ENCODE results near the gene NOVA2. TPM values are rescaled to one million over a fixed set of nuclear protein-coding genes. Genes with fewer than 3 reads are reported as not detected.

NOVA2 gene
- polyA plus RNA-seq, 3 donors, result not detected

DNA sequence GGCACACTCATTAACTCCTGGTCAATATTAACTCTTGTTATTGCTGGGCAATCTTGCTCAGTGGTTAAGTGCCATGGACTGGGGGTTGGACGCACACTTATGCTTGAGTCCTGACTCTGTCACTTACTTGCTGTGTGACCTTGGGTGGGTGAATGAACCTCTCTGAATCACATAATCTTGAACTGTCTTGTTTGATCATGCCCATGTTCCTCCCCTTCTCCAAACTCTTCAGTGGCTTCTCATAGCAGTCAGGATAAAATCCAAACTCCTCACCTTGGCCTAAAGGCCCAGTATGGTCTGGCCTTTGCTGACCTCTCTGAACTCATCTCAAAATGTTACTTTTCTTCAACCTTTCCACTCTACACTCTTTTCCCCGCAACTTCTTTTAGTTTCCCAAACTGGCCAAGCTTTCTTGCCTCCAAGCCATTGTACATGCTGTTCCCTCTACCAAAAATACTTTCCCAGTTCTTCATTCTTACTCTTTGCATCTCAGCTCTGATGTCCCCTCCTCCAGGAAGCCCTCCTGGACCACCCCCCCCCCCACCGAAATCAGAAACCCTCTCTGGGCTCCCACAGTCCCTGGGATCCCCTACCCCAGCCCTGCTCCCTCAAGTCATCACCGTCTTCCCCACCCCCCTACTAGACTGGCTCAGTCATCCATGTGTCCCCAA, 73.6 kb downstream of the NOVA2 start:
- no peak overlapping the region for H3K4me2 ChIP-seq (replicated peaks; ENCODE audit: extremely low read depth, low read length, poor library complexity, severe bottlenecking)
- no peak overlapping the region for H3K27ac ChIP-seq (ENCODE audit: low read depth in 1 of 2, low read length in 2 of 2)
- H3K27ac Mint-ChIP-seq, result peak overlapping the region in 4 of 7 donors; percentile 2 to 38 (median 9)
- H3K27me3 ChIP-seq (ENCODE audit: control insufficient read depth in 2 of 2, insufficient read depth in 2 of 2, low read length in 2 of 2), result no peaks in the 10 kb centered on the region
- TF ChIP-seq, protein P1, sequence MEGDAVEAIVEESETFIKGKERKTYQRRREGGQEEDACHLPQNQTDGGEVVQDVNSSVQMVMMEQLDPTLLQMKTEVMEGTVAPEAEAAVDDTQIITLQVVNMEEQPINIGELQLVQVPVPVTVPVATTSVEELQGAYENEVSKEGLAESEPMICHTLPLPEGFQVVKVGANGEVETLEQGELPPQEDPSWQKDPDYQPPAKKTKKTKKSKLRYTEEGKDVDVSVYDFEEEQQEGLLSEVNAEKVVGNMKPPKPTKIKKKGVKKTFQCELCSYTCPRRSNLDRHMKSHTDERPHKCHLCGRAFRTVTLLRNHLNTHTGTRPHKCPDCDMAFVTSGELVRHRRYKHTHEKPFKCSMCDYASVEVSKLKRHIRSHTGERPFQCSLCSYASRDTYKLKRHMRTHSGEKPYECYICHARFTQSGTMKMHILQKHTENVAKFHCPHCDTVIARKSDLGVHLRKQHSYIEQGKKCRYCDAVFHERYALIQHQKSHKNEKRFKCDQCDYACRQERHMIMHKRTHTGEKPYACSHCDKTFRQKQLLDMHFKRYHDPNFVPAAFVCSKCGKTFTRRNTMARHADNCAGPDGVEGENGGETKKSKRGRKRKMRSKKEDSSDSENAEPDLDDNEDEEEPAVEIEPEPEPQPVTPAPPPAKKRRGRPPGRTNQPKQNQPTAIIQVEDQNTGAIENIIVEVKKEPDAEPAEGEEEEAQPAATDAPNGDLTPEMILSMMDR (IDR thresholded peaks at IDR 0.05), result no peak
- peaks cover 18% of the 10 kb centered on the region for H3K79me2 ChIP-seq (ENCODE audit: insufficient read depth, low read length)
- intact Hi-C loops (cut with micrococcal nuclease), result loop anchor here in 1 of 2 donors (5.0 kb wide), 1 partner anchor 38 kb away; the partner anchor contains the start of genes FOXA3 and SYMPK
- peaks cover 28% of the 10 kb centered on the region for H3K4me1 Mint-ChIP-seq
- H3K36me3 ChIP-seq (replicated peaks in 1 of 2; ENCODE audit: control insufficient read depth in 1 of 2, insufficient read depth in 2 of 2, low read length in 2 of 2), result peaks cover 29 to 54% of the 10 kb centered on the region in 2 donors
- H4K20me1 ChIP-seq (ENCODE audit: insufficient read depth, low read length), result peaks cover 18% of the 10 kb centered on the region
- H3K4me1 ChIP-seq (ENCODE audit: control insufficient read depth in 1 of 2, insufficient read depth in 2 of 2, low read length in 2 of 2), result peaks cover 27 to 39% of the 10 kb centered on the region in 2 donors
- no peak overlapping the region for H3K9ac ChIP-seq (ENCODE audit: insufficient read depth, low read length, poor library complexity, severe bottlenecking)
- peaks cover 3 to 11% (median 10%) of the 10 kb centered on the region in 3 donors for H3K27me3 Mint-ChIP-seq (ENCODE audit: low read depth in 3 of 3)
- no peaks in the 10 kb centered on the region for H3K9me3 ChIP-seq (replicated peaks in 1 of 2; ENCODE audit: control insufficient read depth in 1 of 2, insufficient read depth in 1 of 2, low read length in 2 of 2)
- peaks cover 31 to 48% of the 10 kb centered on the region in 2 donors for H3K36me3 Mint-ChIP-seq
- 100% methylated on average over 3 of the region's 4 CpGs for WGBS (ENCODE audit: insufficient coverage)
- no peak overlapping the region for H3K4me3 ChIP-seq (replicated peaks in 1 of 3; ENCODE audit: low read depth in 2 of 3, low read length in 3 of 3)
- DNase-seq, result no peak
- no peak overlapping the region for H2AFZ ChIP-seq (ENCODE audit: insufficient read depth, low read depth, low read length, poor library complexity, severe bottlenecking)
- H3K9me3 Mint-ChIP-seq, result peaks cover 0 to 3% (median 0%) of the 10 kb centered on the region in 7 donors
- H3K4me3 Mint-ChIP-seq, result no peak overlapping the region

DNA sequence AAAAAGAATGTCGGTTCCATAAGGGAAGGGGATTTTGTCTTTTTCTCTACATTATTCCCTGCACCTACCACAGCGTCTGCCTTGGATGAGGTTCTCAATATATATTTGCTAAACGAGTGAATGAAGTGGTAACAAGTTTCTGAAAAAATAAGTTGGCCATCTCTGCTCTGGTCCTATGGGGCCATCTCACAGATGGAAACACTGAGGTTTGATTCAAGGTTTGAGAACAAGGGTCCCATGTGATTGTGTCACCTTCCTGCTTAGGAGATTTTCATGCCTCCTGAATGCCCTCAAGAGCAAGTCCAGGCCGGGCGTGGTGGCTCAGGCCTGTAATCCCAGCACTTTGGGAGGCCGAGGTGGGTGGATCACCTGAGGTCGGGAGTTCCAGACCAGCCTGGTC, 74.4 kb downstream of the NOVA2 start:
- Histone ChIP-seq H3K9ac (ENCODE audit: insufficient read depth, low read length, poor library complexity, severe bottlenecking) (no peak overlapping the region), H3K79me2 (ENCODE audit: insufficient read depth, low read length) (peaks cover 18% of the 10 kb centered on the region), H2AFZ (ENCODE audit: insufficient read depth, low read depth, low read length, poor library complexity, severe bottlenecking) (no peak overlapping the region), H3K4me3 (replicated peaks in 1 of 3; ENCODE audit: low read depth in 2 of 3, low read length in 3 of 3) (no peak overlapping the region), H3K27ac (ENCODE audit: low read depth in 1 of 2, low read length in 2 of 2) (no peak overlapping the region), H3K9me3 (replicated peaks in 1 of 2; ENCODE audit: control insufficient read depth in 1 of 2, insufficient read depth in 1 of 2, low read length in 2 of 2) (no peaks in the 10 kb centered on the region), H3K4me2 (replicated peaks; ENCODE audit: extremely low read depth, low read length, poor library complexity, severe bottlenecking) (no peak overlapping the region), H4K20me1 (ENCODE audit: insufficient read depth, low read length) (peaks cover 18% of the 10 kb centered on the region), H3K4me1 (ENCODE audit: control insufficient read depth in 1 of 2, insufficient read depth in 2 of 2, low read length in 2 of 2) (peaks cover 27 to 39% of the 10 kb centered on the region in 2 donors), H3K36me3 (replicated peaks in 1 of 2; ENCODE audit: control insufficient read depth in 1 of 2, insufficient read depth in 2 of 2, low read length in 2 of 2) (peaks cover 29 to 57% of the 10 kb centered on the region in 2 donors), H3K27me3 (ENCODE audit: control insufficient read depth in 2 of 2, insufficient read depth in 2 of 2, low read length in 2 of 2) (no peaks in the 10 kb centered on the region)
- TF ChIP-seq, protein P1 (IDR thresholded peaks at IDR 0.05), result no peak
- WGBS (ENCODE audit: insufficient coverage), result 100% methylated on average over 2 of the region's 7 CpGs
- DNase-seq, result no peak
- peaks cover 34 to 55% of the 10 kb centered on the region in 2 donors for H3K36me3 Mint-ChIP-seq
- H3K9me3 Mint-ChIP-seq, result peaks cover 0 to 2% (median 0%) of the 10 kb centered on the region in 7 donors
- H3K4me1 Mint-ChIP-seq, result peaks cover 28% of the 10 kb centered on the region
- intact Hi-C loops (cut with micrococcal nuclease), result no loop called here
- H3K4me3 Mint-ChIP-seq, result no peak overlapping the region
- H3K27me3 Mint-ChIP-seq (ENCODE audit: low read depth in 3 of 3), result peaks cover 3 to 6% (median 6%) of the 10 kb centered on the region in 3 donors
- no peak overlapping the region for H3K27ac Mint-ChIP-seq

Data from CD14-positive monocyte (primary cell).